ENCODE measurements around the gene SLC26A3. TPM values are rescaled to one million over a fixed set of nuclear protein-coding genes. Genes with fewer than 3 reads are reported as not detected.

The SLC26A3 gene
- total and polyA plus RNA-seq, 2 of the 8 experiments (the other 6 are each of a cell fraction or from before 2014, with no cell fraction given): not detected

GRCh38 chr7:107834401-107834800 lies 31.4 kb upstream of the SLC26A3 start:
- H2AFZ ChIP-seq (ENCODE audit: low read length): no peak overlapping the region
- no peak overlapping the region for H3K27ac ChIP-seq (ENCODE audit: low read depth, low read length)
- H3K4me2 ChIP-seq (ENCODE audit: insufficient read depth in 1 of 2, low read depth in 2 of 2, low read length in 2 of 2): no peak overlapping the region
- ChIA-PET POLR2A (ENCODE audit: partially characterized antibody) (no interaction called here), CTCF (ENCODE audit: partially characterized antibody) (interaction anchor here (0.8 to 1.7 kb wide), 3 partner anchors 8 to 46 kb away, joined by 3 to 7 read pairs (median 3); no protein-coding TSS in a partner anchor)
- H3K27me3 ChIP-seq (replicated peaks in 1 of 4; ENCODE audit: control insufficient read depth in 3 of 4, extremely low read depth in 1 of 4, insufficient read depth in 3 of 4, low read length in 3 of 4): no peaks in the 10 kb centered on the region
- H3K23me2 ChIP-seq (ENCODE audit: low read depth, low read length): no peaks in the 10 kb centered on the region
- no peak overlapping the region for H2BK20ac ChIP-seq (ENCODE audit: low read length)
- H3K18ac ChIP-seq (ENCODE audit: extremely low read depth, low read length): no peak overlapping the region
- WGBS, 2 experiments (ENCODE audit: extremely low coverage in 1 of 2, insufficient coverage in 1 of 2, insufficient read length in 1 of 2, insufficient replicate concordance in 2 of 2, low coverage in 1 of 2, low lambda C conversion rate in 2 of 2, missing lambda C conversion rate in 1 of 2): 86% methylated on average over 1 of the region's 1 CpG; no CpG with 5 or more reads in 1 of the 2 experiments
- H3K36me3 ChIP-seq (ENCODE audit: control insufficient read depth in 2 of 4, insufficient read depth in 4 of 4, low read length in 3 of 4): no peaks in the 10 kb centered on the region
- no peak overlapping the region for H4K91ac ChIP-seq (replicated peaks; ENCODE audit: insufficient read length, low read length)
- no peak overlapping the region for H2BK5ac ChIP-seq (ENCODE audit: low read depth, low read length)
- H3K79me1 ChIP-seq (ENCODE audit: low read depth, low read length): no peaks in the 10 kb centered on the region
- no peak overlapping the region for H4K8ac ChIP-seq (ENCODE audit: extremely low read depth, insufficient read depth, low read length)
- no peak overlapping the region for H3K4ac ChIP-seq (replicated peaks; ENCODE audit: insufficient read length, low read depth, low read length)
- H3K23ac ChIP-seq (ENCODE audit: insufficient read length): no peak overlapping the region
- no peak overlapping the region for H4K5ac ChIP-seq (ENCODE audit: insufficient read length, low read depth, low read length)
- no peaks in the 10 kb centered on the region for H3K9me3 ChIP-seq (ENCODE audit: insufficient read depth in 2 of 2, low read depth in 1 of 2, low read length in 1 of 2)
- H3K14ac ChIP-seq (ENCODE audit: insufficient read length): no peak overlapping the region
- no peak overlapping the region for H3K9ac ChIP-seq (replicated peaks in 1 of 4; ENCODE audit: extremely low read depth in 1 of 4, low read depth in 3 of 4, low read length in 3 of 4)
- no peak overlapping the region for H2BK12ac ChIP-seq (ENCODE audit: low read depth, low read length)
- no peak overlapping the region for H2BK15ac ChIP-seq (ENCODE audit: low read length)
- no peaks in the 10 kb centered on the region for H3K4me1 ChIP-seq (replicated peaks in 1 of 4; ENCODE audit: control insufficient read depth in 3 of 4, insufficient read depth in 4 of 4, low read length in 3 of 4)
- DNase-seq (ENCODE audit: low read depth in 1 of 2, low spot score in 2 of 2): no peak
- H2AK5ac ChIP-seq (ENCODE audit: low read depth, low read length): no peak overlapping the region
- FAIRE-seq: no peak
- no peaks in the 10 kb centered on the region for H4K20me1 ChIP-seq (replicated peaks in 1 of 2; ENCODE audit: control insufficient read depth in 1 of 2, insufficient read depth in 2 of 2, low read length in 2 of 2)
- H3K56ac ChIP-seq (replicated peaks; ENCODE audit: insufficient read length, low read depth, low read length): no peak overlapping the region
- no peaks in the 10 kb centered on the region for H3K79me2 ChIP-seq (ENCODE audit: control insufficient read depth in 1 of 2, insufficient read depth in 2 of 2, low read length in 2 of 2)
- no peak overlapping the region for H3K4me3 ChIP-seq (ENCODE audit: extremely low read depth in 1 of 4, insufficient read depth in 2 of 4, low read depth in 3 of 4, low read length in 4 of 4)
- H2BK120ac ChIP-seq (replicated peaks; ENCODE audit: low read depth, low read length): no peak overlapping the region
- no peak for TF ChIP-seq TBP (IDR thresholded peaks at IDR 0.05; ENCODE audit: low read depth, low read length)
- no peak for TF ChIP-seq KDM4A (IDR thresholded peaks at IDR 0.05; ENCODE audit: low read depth, low read length, severe bottlenecking)
- no peak for TF ChIP-seq SUZ12 (IDR thresholded peaks at IDR 0.05; ENCODE audit: low read length)
- TF ChIP-seq JUN (IDR thresholded peaks at IDR 0.05; ENCODE audit: low read depth, low read length): no peak
- TF ChIP-seq FOSL1 (IDR thresholded peaks at IDR 0.05; ENCODE audit: insufficient read depth, low read depth, low read length): no peak
- no peak for TF ChIP-seq SIX5 (IDR thresholded peaks at IDR 0.05; ENCODE audit: low read depth, low read length)
- TF ChIP-seq SP4 (IDR thresholded peaks at IDR 0.05; ENCODE audit: low read length): no peak
- no peak for TF ChIP-seq RFX5 (IDR thresholded peaks at IDR 0.05; ENCODE audit: borderline replicate concordance, low read depth, low read length)
- no peak for TF ChIP-seq MAX (IDR thresholded peaks at IDR 0.05)
- no peak for TF ChIP-seq BCL11A (IDR thresholded peaks at IDR 0.05; ENCODE audit: low read depth in 2 of 2, low read length in 2 of 2)
- no peak for TF ChIP-seq EP300 (IDR thresholded peaks at IDR 0.05; ENCODE audit: borderline replicate concordance in 1 of 2, low read depth in 2 of 2, low read length in 2 of 2)
- TF ChIP-seq, protein P1, sequence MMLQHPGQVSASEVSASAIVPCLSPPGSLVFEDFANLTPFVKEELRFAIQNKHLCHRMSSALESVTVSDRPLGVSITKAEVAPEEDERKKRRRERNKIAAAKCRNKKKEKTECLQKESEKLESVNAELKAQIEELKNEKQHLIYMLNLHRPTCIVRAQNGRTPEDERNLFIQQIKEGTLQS (IDR thresholded peaks at IDR 0.05; ENCODE audit: insufficient read depth, low read depth, low read length): no peak
- TF ChIP-seq KDM5A (IDR thresholded peaks at IDR 0.05; ENCODE audit: low read length): no peak
- no peak for TF ChIP-seq POU5F1 (IDR thresholded peaks at IDR 0.05; ENCODE audit: low read depth, low read length)
- TF ChIP-seq POLR2AphosphoS5 (IDR thresholded peaks at IDR 0.05; ENCODE audit: low read depth, low read length): no peak
